ENCODE measurements around the gene PIP4K2A. TPM values are rescaled to one million over a fixed set of nuclear protein-coding genes. Genes with fewer than 3 reads are reported as not detected.

The PIP4K2A gene
- polyA plus RNA-seq, 1 donor: 15.3 TPM

DNA sequence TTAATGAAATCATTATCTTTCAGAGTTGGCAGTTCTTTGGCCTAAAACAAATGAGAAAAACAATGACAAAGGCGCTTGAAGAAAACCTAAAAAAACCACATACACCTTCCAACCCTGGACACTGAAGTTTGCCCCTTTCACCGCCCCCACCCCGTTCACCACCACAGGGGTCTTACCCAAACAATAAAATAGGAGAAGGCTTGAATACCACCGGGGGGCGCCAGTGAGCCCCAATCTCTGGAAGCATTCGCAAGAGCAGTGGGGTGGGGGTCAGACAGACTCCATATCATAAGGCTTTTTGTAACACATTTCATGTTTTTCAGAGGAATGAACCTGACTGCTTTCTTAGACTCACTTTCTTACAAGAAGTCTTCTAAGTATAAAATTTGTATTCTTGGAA is 163.6 kb downstream of the PIP4K2A start:
- peaks cover 10% of the 10 kb centered on the region for H3K36me3 ChIP-seq (ENCODE audit: control insufficient read depth, insufficient read depth, low read length)
- WGBS (ENCODE audit: insufficient coverage, low lambda C conversion rate): 100% methylated on average over 1 of the region's 6 CpGs
- peaks cover 4% of the 10 kb centered on the region for H3K4me1 ChIP-seq (ENCODE audit: control insufficient read depth, insufficient read depth, low read length)
- H3K27me3 ChIP-seq (ENCODE audit: control insufficient read depth, insufficient read depth, low read length): no peaks in the 10 kb centered on the region
- H3K9me3 ChIP-seq (ENCODE audit: control insufficient read depth, low read depth, low read length): no peaks in the 10 kb centered on the region
- no peak for DNase-seq
- H3K27ac ChIP-seq (ENCODE audit: low read length): no peak overlapping the region
- H3K4me3 ChIP-seq (ENCODE audit: low read length): no peak overlapping the region

DNA sequence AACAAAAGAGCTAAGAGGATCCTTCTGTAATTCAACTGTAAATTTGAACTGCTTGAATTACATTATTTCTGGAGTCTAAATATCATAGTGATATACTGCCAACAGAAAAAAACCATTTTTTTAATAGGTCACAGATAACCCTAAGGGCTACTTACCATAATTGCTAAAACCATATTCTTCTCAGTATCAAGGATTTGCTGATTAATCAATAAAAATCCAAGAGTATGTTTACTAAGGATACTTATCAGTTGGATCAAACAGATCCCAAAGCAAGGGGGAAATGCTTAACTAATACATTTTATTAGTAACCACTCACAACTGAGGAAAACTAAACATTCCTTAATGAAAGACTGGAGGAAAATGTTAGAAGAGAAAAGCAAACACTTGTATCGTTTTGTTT is 166.0 kb downstream of the PIP4K2A start:
- WGBS (ENCODE audit: insufficient coverage, low lambda C conversion rate): no CpG with 5 or more reads among the region's 1 CpG
- H3K9me3 ChIP-seq (ENCODE audit: control insufficient read depth, low read depth, low read length): no peaks in the 10 kb centered on the region
- no peaks in the 10 kb centered on the region for H3K27me3 ChIP-seq (ENCODE audit: control insufficient read depth, insufficient read depth, low read length)
- no peak overlapping the region for H3K4me3 ChIP-seq (ENCODE audit: low read length)
- no peaks in the 10 kb centered on the region for H3K4me1 ChIP-seq (ENCODE audit: control insufficient read depth, insufficient read depth, low read length)
- H3K36me3 ChIP-seq (ENCODE audit: control insufficient read depth, insufficient read depth, low read length): peaks cover 17% of the 10 kb centered on the region
- no peak overlapping the region for H3K27ac ChIP-seq (ENCODE audit: low read length)
- DNase-seq: no peak

DNA sequence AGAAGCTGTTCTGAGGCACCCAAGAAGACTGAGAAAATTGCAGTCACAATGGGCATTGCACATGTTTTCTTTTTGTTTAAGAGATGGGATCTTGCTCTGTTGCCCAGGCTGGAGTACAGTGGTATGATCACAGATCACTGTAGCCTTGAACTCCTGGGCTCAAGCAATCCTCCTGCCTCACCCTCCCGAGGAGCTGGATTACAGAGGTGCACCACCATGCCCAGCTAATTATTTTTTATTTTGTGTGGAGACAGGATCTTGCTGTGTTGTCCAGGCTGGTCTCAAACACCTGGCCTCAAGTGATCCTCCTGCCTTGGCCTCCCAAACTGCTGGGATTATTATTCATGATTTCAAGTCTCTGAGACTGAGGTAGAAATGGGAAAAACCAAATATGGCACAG is 168.7 kb downstream of the PIP4K2A start:
- DNase-seq: no peak
- H3K4me1 ChIP-seq (ENCODE audit: control insufficient read depth, insufficient read depth, low read length): no peaks in the 10 kb centered on the region
- H3K36me3 ChIP-seq (ENCODE audit: control insufficient read depth, insufficient read depth, low read length): peaks cover 26% of the 10 kb centered on the region
- H3K9me3 ChIP-seq (ENCODE audit: control insufficient read depth, low read depth, low read length): no peaks in the 10 kb centered on the region
- H3K27ac ChIP-seq (ENCODE audit: low read length): no peak overlapping the region
- no peaks in the 10 kb centered on the region for H3K27me3 ChIP-seq (ENCODE audit: control insufficient read depth, insufficient read depth, low read length)
- no CpG with 5 or more reads among the region's 1 CpG for WGBS (ENCODE audit: insufficient coverage, low lambda C conversion rate)
- H3K4me3 ChIP-seq (ENCODE audit: low read length): no peak overlapping the region

DNA sequence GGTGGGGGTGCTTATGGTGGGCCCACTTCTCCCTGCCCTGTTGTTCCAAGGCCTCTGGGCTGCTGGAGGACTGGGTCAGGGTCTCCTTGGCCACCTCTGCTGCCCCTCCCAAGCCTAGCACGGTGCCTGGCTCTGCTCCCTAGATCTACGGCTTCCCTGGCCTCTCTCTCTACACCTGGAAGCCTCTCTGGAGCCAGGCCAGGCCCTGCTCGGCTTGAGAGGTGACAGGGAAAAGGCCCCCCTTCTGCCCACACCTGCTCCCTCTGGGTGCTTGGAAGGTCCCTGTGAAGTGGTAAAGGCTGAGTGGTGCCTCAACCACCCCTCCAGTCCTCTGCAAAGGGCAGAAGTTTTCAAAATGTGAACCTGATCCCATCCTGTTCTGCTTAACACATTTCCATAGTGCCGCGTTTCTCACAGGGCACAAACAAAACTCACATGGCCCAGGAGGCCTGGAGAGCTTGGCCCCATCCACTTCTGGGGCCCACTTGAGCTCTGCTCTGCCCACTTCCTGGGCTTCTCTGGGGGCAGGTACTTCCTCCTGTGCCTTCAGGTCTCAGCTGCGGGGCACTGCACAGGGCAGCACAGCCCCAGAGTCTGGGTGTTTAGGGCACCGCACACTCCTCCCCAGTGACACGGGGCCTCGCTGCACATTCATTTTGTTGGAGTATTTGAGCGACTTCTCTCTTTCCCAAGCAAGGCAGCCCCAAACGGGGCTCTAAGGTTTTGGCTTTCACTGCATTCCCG is 169.9 kb downstream of the PIP4K2A start:
- no peak for DNase-seq
- Histone ChIP-seq H3K9me3 (ENCODE audit: control insufficient read depth, low read depth, low read length) (no peaks in the 10 kb centered on the region), H3K4me1 (ENCODE audit: control insufficient read depth, insufficient read depth, low read length) (no peaks in the 10 kb centered on the region), H3K27ac (ENCODE audit: low read length) (no peak overlapping the region), H3K36me3 (ENCODE audit: control insufficient read depth, insufficient read depth, low read length) (peaks cover 30% of the 10 kb centered on the region), H3K4me3 (ENCODE audit: low read length) (no peak overlapping the region), H3K27me3 (ENCODE audit: control insufficient read depth, insufficient read depth, low read length) (no peaks in the 10 kb centered on the region)
- no CpG with 5 or more reads among the region's 12 CpGs for WGBS (ENCODE audit: insufficient coverage, low lambda C conversion rate)

DNA sequence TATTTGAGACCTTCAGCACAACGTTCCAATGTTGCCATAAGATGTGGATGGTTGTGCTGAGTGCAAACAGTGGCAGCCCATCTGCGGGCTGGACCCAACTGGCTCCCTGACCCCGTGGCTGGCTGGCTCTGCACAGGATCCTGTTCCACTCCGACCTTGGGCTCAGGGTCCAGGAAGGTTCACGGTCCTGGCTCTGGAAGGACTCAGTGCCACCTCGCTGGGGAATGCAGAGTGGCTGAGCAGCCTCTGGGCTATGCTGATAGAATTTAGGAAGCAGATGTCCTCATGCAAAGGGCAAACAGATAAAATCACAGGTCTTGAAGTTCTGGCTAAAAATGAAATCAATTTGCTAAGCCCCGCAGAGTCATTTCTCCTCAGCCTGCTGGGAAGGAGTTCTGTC is 171.6 kb downstream of the PIP4K2A start:
- H3K4me3 ChIP-seq (ENCODE audit: low read length): no peak overlapping the region
- H3K36me3 ChIP-seq (ENCODE audit: control insufficient read depth, insufficient read depth, low read length): peaks cover 41% of the 10 kb centered on the region
- H3K9me3 ChIP-seq (ENCODE audit: control insufficient read depth, low read depth, low read length): no peaks in the 10 kb centered on the region
- DNase-seq: no peak
- no peak overlapping the region for H3K27ac ChIP-seq (ENCODE audit: low read length)
- no peaks in the 10 kb centered on the region for H3K27me3 ChIP-seq (ENCODE audit: control insufficient read depth, insufficient read depth, low read length)
- no peaks in the 10 kb centered on the region for H3K4me1 ChIP-seq (ENCODE audit: control insufficient read depth, insufficient read depth, low read length)
- no CpG with 5 or more reads among the region's 7 CpGs for WGBS (ENCODE audit: insufficient coverage, low lambda C conversion rate)

DNA sequence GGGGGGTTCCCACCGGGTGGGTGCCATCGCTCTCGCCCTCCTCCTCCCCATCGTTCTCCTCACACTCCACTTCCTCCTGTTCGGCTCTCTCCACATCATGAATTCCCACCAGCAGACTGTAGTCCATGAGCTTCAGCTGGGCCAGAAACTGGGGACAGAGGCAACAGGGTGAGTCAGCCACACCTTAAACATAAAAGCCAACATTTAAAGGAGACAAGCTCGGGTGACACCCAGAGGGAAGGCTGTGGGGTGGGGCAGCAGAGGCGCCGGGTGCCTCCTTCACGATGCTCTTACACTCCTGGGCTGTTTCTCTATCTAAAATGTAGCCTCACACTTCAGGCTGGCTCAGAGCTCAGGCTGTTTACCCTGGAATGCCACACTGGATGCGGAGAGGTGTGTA is 172.5 kb downstream of the PIP4K2A start:
- no peak for DNase-seq
- Histone ChIP-seq H3K9me3 (ENCODE audit: control insufficient read depth, low read depth, low read length) (no peaks in the 10 kb centered on the region), H3K4me1 (ENCODE audit: control insufficient read depth, insufficient read depth, low read length) (no peaks in the 10 kb centered on the region), H3K27me3 (ENCODE audit: control insufficient read depth, insufficient read depth, low read length) (no peaks in the 10 kb centered on the region), H3K4me3 (ENCODE audit: low read length) (no peak overlapping the region), H3K36me3 (ENCODE audit: control insufficient read depth, insufficient read depth, low read length) (peaks cover 35% of the 10 kb centered on the region), H3K27ac (ENCODE audit: low read length) (no peak overlapping the region)
- WGBS (ENCODE audit: insufficient coverage, low lambda C conversion rate): no CpG with 5 or more reads among the region's 10 CpGs

DNA sequence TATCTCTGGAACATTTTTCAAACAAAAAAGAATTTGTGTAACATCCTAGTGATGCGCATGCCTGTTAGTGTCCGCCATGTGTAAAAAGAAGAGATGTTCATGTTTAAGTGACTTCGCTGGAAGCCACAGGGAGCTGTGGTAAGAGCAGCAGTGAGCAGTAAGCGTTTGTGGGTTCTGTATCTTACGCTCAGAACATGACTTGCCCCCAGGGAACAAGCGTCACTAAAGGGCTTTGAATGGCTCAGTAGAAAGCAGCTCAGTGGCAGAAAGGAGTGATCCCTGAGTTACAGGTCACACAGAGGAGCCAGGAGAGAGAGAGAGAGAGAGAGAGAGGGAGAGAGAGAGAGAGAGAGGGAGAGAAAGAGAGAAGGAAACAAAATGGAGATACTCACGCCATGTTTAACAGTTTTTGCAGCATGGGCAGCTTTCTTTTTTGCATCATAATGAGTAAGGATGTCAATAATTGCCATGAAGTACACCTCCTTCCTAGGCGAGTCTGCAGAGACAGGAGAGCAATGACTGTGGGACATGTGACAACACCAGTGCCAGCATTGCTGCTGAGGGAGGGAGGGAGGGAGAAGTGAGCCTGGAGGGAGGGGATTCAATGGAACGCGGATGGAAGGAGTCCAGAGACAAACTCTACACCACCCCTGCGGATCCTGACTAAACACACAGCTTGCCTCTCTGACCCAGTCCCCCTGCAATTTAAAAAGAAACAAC is 174.6 kb downstream of the PIP4K2A start:
- Histone ChIP-seq H3K27ac (ENCODE audit: low read length) (no peak overlapping the region), H3K4me1 (ENCODE audit: control insufficient read depth, insufficient read depth, low read length) (no peaks in the 10 kb centered on the region), H3K9me3 (ENCODE audit: control insufficient read depth, low read depth, low read length) (no peaks in the 10 kb centered on the region), H3K36me3 (ENCODE audit: control insufficient read depth, insufficient read depth, low read length) (peaks cover 29% of the 10 kb centered on the region), H3K4me3 (ENCODE audit: low read length) (no peak overlapping the region), H3K27me3 (ENCODE audit: control insufficient read depth, insufficient read depth, low read length) (no peaks in the 10 kb centered on the region)
- no peak for DNase-seq
- WGBS (ENCODE audit: insufficient coverage, low lambda C conversion rate): no CpG with 5 or more reads among the region's 11 CpGs

DNA sequence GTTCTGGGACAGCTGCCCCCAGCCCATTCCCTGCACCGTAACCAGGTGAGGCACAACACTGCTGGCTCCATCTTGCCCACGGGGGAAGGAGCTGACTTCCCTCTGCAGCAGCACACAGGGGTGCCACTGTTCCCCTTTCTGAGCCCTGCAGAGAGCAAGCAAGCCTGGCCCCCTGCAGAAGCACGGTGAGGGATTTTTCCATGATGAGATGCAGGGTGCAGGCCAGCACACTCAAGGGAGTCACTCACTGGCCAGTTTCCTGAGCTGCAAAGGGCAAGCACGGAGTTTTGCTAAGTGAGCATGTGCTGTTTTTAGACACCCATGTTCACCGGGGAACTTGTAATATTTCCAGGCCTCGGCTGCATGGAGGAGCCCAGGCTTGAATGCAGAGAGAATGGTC is 176.6 kb downstream of the PIP4K2A start:
- Histone ChIP-seq H3K9me3 (ENCODE audit: control insufficient read depth, low read depth, low read length) (no peaks in the 10 kb centered on the region), H3K4me3 (ENCODE audit: low read length) (no peak overlapping the region), H3K27me3 (ENCODE audit: control insufficient read depth, insufficient read depth, low read length) (no peaks in the 10 kb centered on the region), H3K36me3 (ENCODE audit: control insufficient read depth, insufficient read depth, low read length) (peaks cover 27% of the 10 kb centered on the region), H3K4me1 (ENCODE audit: control insufficient read depth, insufficient read depth, low read length) (no peaks in the 10 kb centered on the region), H3K27ac (ENCODE audit: low read length) (no peak overlapping the region)
- WGBS (ENCODE audit: insufficient coverage, low lambda C conversion rate): no CpG with 5 or more reads among the region's 6 CpGs
- DNase-seq: no peak

DNA sequence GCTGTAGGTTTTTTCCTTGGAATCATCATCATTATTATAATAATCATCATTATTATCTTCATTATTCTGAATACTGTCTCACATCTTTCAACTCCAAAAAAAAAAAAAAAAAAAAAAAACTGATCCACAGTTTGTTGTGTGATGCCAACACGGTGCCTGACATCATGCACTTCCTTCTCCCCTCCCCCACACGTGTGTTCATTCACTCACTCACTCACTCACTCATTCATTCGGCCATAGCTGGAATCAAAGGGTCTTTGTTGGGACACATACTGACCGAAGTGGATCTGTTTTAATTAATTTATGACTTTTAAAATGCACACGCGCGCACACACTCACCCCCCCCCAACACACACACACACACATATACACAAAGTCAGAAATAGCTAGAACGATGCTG is 177.8 kb downstream of the PIP4K2A start:
- H3K27ac ChIP-seq (ENCODE audit: low read length): no peak overlapping the region
- no CpG with 5 or more reads among the region's 8 CpGs for WGBS (ENCODE audit: insufficient coverage, low lambda C conversion rate)
- DNase-seq: no peak
- no peak overlapping the region for H3K4me3 ChIP-seq (ENCODE audit: low read length)
- no peaks in the 10 kb centered on the region for H3K27me3 ChIP-seq (ENCODE audit: control insufficient read depth, insufficient read depth, low read length)
- peaks cover 24% of the 10 kb centered on the region for H3K36me3 ChIP-seq (ENCODE audit: control insufficient read depth, insufficient read depth, low read length)
- H3K4me1 ChIP-seq (ENCODE audit: control insufficient read depth, insufficient read depth, low read length): no peaks in the 10 kb centered on the region
- no peaks in the 10 kb centered on the region for H3K9me3 ChIP-seq (ENCODE audit: control insufficient read depth, low read depth, low read length)

DNA sequence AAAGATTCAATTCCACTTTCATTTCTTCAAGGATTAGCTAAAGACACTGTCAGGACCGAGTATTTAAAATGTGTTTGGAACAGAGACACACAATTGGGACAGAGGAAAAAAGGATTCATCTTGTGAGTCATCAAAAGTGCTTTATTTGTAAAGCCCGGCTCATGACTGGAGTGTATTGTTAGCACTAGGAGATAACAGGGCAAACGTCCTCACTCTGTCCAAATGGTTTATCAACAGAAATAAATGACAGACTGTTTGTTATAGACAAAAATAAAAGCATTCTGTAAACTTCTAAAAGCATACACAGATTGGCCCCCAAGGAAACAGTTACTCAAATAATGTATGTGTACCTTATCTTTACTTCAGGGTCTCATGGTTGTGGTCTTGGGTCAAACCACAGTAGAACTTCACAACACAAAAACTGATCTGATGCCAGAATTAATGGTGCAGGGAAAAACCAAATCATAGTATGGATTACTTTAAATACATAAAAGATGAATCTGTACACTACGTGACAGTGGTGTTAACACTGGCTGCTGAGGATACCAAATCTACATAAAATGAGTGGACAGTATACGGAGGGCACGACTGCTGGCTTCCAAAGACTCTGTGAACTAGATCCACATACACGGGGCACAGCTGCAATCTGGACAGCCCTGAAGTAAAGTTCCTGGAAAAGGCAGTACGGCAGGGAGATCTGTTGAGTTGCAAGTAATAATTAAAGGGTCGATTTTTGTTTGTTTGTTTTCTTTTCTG is 179.4 kb downstream of the PIP4K2A start:
- DNase-seq: no peak
- Histone ChIP-seq H3K4me3 (ENCODE audit: low read length) (no peak overlapping the region), H3K27ac (ENCODE audit: low read length) (no peak overlapping the region), H3K4me1 (ENCODE audit: control insufficient read depth, insufficient read depth, low read length) (no peaks in the 10 kb centered on the region), H3K9me3 (ENCODE audit: control insufficient read depth, low read depth, low read length) (peaks cover 3% of the 10 kb centered on the region), H3K27me3 (ENCODE audit: control insufficient read depth, insufficient read depth, low read length) (no peaks in the 10 kb centered on the region), H3K36me3 (ENCODE audit: control insufficient read depth, insufficient read depth, low read length) (peaks cover 17% of the 10 kb centered on the region)
- 78% methylated on average over 2 of the region's 9 CpGs for WGBS (ENCODE audit: insufficient coverage, low lambda C conversion rate)

All from large intestine (tissue), 3 donors.